GM21381 (cell line): Measurements from ENCODE around the gene SND1.

Source experiments
- ATAC-seq: cut with Tn5 transposase; IDR thresholded peaks from one replicate; pipeline ENCODE4 v1.9.1; 2021; ENCODE audit warnings: mild to moderate bottlenecking, moderate library complexity; ENCODE audit not compliant: unreplicated experiment

Gene SND1

GRCh38 chr7:128005759-128006159 is 353.8 kb downstream of the SND1 start:
- ATAC-seq: no peak

- ATAC-seq: no peak
Observed at GRCh38 chr7:128006550-128007302, 354.7 kb downstream of the SND1 start.

- no peak for ATAC-seq
Observed at GRCh38 chr7:128007303-128007680, 355.3 kb downstream of the SND1 start.

- ATAC-seq: no peak
Observed at GRCh38 chr7:128008141-128008540, 356.1 kb downstream of the SND1 start.

DNA sequence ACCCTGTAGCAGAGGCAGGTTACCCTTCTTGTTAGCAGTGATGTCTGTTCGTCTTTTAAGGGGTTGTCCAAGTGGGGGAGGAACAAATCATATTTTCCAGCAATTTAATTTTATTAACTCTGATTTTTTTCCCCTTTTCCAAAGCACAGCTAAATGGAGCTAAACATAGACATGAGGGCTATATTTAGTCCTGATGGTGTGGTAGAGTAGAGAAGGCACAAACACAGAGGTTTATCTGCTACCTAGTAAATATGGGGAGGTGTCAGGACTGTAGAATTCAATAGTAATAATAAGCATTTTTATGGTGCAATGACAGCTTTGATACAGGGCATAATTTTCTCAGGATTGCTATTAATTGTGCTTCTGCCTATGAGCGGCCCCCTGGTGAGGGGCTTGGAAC is 356.8 kb downstream of the SND1 start:
- ATAC-seq: no peak

- no peak for ATAC-seq
Observed at GRCh38 chr7:128010391-128011127, 358.6 kb downstream of the SND1 start.

GRCh38 chr7:128011131-128011661 is 359.2 kb downstream of the SND1 start:
- no peak for ATAC-seq

GRCh38 chr7:128014811-128015210 is 362.8 kb downstream of the SND1 start:
- no peak for ATAC-seq

DNA sequence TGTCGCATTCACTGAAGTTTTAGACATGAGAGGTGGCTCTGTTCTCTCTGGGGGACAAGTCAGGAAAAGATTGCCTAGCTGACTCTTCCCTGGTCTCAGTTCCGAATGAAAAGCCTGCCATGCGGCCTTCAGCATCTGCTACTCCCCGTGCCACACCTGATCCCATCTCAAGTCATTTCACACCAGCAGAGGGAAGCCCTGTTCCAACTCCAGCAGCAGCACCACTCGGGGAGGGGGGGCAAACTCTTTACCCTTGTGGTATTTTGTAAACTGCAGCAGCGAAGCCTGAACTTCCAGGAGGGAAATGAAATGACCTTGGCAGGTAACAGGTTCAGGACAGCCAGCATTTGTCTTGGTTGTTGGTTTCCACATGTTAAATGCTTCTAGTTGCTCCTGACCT is 365.5 kb downstream of the SND1 start:
- no peak for ATAC-seq

DNA sequence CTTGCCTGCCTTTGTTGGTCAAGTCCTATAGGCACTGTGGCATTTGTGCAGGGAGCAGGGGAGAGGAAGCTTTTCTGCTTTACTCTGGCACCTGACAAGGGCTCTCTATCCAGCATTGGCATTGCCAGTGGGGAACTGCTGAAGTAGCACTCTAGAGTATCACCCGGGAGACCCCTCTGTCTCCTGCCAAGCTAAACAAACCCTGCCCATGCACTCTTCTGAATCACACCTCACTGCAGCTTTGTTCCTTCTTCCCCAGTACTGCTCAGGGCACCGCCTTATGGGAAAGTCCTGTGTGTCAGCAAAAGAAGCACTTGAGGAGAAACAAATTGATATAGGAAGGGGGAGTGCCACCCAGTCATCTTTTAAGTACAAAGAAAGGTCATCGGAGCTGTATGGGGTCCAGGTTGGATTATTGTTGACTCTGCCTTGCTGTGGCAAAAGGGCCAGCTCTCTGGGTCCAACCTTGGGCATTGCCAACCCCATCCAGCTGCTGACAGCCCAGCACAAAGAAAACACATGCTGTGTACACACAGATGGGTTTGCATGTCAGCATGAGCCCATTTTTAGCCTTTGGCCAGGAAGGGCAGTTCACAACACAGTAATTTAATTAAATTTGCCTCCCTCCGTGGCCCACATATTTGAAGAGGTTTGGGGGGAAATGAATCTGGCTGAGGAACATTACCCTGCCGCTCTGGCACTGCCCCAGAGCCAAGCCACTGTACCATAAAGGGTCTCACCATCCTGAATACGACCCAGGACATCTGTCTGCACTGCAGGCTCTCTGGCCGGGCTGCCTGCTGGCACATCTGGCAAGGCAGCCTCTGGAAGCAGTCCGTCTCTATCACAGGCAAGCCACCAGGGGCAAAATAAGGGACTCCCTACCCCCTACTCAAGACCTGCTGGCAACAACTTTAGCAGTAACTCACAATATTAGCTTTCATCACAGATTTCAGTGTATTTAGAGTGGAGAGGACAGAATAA is 366.2 kb downstream of the SND1 start:
- ATAC-seq: no peak

GRCh38 chr7:128019288-128019687 is 367.3 kb downstream of the SND1 start:
- ATAC-seq: no peak

- ATAC-seq: no peak
Observed at GRCh38 chr7:128020159-128020558, 368.2 kb downstream of the SND1 start.

- ATAC-seq: no peak
Observed at GRCh38 chr7:128021366-128021765, 369.4 kb downstream of the SND1 start.

DNA sequence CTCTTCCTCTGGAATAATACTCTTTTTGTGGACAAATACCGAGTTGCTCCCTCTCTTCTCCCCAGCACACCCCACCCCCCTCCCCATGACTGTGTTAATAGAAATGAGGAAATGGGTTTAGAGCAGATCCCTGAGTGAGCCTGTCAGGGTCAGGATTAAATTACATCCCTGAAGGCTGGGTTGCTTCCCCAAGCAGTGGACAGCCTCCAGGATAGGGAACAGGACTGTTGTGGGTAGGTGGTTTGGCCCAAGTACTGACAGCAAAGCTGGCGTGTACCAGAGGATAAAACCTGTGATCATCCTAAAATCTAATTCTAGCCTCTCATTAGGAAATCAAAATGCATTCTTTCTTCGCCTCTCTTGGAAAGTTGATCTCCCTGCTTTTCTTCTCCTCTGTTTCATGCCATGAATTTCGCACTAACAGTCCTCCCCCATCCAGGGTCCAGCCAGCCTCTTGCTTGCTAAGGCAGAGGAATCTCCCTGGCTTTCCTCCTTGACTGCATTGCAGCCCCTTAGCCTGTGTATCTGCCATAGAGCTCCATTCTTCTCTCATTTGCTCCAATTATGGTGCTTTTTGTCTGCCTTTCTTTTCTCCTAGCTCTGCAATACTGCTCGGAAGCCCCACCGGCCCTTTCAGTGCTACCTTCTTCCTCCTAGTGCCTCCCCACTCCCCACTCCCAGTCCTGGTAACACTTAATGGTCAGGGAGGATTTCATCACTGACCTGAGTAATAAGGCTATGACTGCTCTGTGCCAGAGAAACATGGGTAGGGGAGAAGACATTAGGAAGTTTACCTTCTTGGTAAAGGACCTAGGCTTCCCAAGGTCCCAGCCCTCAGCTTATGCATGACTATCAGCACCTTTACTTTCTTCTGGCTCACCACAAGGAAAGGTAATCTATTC is 370.9 kb downstream of the SND1 start:
- no peak for ATAC-seq

DNA sequence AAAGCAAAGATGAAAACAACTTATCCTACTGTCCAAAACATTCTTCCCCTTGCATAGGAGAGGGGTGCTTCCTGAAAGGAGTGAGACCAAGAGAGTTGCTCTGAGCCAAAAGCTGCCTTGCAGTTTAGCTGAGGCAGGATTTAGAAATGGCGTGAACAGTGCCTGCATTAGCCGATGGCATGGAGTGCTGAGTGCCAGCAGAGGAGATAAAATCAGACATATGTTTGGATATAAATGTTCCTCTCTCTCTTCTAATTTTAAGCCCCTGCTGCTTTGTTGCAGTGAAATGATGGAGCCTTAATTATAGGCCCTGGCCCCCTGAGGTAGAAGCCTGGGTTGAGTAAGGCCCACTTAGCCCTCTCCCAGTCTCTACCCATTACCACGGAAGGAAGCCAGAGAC is 372.2 kb downstream of the SND1 start:
- no peak for ATAC-seq

GRCh38 chr7:128025380-128025779 is 373.4 kb downstream of the SND1 start:
- no peak for ATAC-seq

DNA sequence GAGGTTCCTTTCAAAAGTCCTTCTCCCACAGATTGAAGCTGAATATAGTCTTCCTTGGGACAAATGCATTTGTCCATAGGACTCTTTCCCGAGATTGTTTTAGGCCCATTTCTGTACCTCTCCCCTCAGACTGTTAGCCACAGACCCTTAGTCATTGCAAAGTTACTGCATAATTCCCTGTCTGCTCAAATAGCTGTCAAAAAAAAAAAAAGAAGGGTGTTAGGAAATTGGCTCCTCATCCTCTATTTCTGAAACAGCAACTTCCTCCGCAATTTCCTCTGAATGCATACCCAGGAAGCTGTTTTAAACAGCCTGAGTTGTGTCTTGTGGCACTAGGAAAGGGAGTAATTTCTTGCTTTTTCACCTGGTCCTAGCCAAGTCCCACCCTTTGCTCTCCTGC is 373.8 kb downstream of the SND1 start:
- no peak for ATAC-seq

GRCh38 chr7:128026551-128026950 is 374.6 kb downstream of the SND1 start:
- ATAC-seq: no peak

DNA sequence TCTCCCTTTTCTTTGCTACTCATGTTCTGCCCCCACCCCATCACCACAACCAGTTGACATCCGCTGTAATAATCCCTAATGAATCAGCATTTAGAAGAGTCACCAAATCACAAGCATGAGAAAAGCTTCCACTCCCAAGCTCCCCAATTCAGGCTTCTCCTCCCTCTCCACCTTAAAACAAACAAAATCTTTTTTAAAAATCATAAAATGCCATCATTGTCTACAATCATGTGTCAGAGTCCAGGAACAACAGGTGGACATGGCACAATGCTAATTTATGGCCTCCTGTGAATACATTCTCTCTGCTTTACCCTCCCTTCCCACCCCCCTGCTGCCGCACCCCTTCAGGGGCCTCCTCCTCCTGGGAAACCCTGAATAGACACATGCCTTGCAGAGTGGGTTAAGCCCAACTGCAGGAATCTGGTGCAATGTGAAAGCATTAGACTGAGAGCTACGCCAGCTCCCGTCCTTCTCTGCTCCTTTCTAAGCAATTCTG is 375.5 kb downstream of the SND1 start:
- no peak for ATAC-seq
